ENCODE data around the gene KCNIP4.

The KCNIP4 gene

DNA sequence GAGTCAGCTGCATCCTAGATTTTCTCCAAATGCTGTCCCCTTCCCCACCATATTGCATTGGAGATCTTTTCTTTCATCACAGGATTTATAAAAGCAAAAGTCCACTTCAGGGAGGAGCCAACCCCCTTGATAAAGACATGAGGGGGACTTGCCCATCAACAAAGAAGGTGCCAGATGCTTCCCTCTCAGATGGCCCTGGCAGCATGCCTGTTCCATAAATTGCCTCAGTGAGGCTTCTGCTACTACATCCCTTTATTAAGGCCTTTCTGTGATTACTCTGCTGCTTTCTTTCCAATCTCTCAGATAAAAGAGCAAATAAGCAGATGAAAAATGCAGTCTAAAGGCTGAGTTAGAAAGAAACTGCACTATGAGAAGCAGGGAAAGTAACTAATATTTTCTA is 736.7 kb downstream of the KCNIP4 start:
- no peak overlapping the region for H3K4me3 ChIP-seq (ENCODE audit: low read depth, low read length)
- ChIA-PET CTCF (no interaction called here), POLR2A (no interaction called here)
- no peak for DNase-seq (ENCODE audit: low read depth, low spot score)
- TF ChIP-seq, protein P1, sequence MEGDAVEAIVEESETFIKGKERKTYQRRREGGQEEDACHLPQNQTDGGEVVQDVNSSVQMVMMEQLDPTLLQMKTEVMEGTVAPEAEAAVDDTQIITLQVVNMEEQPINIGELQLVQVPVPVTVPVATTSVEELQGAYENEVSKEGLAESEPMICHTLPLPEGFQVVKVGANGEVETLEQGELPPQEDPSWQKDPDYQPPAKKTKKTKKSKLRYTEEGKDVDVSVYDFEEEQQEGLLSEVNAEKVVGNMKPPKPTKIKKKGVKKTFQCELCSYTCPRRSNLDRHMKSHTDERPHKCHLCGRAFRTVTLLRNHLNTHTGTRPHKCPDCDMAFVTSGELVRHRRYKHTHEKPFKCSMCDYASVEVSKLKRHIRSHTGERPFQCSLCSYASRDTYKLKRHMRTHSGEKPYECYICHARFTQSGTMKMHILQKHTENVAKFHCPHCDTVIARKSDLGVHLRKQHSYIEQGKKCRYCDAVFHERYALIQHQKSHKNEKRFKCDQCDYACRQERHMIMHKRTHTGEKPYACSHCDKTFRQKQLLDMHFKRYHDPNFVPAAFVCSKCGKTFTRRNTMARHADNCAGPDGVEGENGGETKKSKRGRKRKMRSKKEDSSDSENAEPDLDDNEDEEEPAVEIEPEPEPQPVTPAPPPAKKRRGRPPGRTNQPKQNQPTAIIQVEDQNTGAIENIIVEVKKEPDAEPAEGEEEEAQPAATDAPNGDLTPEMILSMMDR (IDR thresholded peaks at IDR 0.05; ENCODE audit: insufficient read depth, low read length, missing control alignments), result no peak

DNA sequence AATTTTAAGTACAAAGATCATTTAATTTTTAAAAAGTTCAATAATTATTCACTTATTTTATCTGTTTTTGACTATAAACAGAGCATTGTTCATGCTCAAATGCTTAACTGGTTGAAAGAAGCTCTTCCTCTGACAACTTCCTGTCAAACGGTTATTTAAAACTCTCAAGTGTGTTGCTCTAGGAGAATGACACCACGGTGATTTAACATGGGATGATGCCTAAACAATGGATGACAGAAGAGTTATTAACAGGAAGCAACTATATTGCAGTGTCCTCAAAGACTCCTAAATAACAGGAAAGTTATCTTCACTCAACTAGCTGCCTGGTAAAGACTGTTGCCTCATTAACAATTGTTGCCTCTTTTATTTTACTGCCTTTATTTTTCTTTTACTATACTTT is 738.7 kb downstream of the KCNIP4 start:
- POLR2A ChIA-PET, result no interaction called here
- TF ChIP-seq, protein P1 (IDR thresholded peaks at IDR 0.05; ENCODE audit: insufficient read depth, low read length, missing control alignments), result no peak
- no peak overlapping the region for H3K4me3 ChIP-seq (ENCODE audit: low read depth, low read length)
- CTCF ChIA-PET, result no interaction called here
- no peak for DNase-seq (ENCODE audit: low read depth, low spot score)

DNA sequence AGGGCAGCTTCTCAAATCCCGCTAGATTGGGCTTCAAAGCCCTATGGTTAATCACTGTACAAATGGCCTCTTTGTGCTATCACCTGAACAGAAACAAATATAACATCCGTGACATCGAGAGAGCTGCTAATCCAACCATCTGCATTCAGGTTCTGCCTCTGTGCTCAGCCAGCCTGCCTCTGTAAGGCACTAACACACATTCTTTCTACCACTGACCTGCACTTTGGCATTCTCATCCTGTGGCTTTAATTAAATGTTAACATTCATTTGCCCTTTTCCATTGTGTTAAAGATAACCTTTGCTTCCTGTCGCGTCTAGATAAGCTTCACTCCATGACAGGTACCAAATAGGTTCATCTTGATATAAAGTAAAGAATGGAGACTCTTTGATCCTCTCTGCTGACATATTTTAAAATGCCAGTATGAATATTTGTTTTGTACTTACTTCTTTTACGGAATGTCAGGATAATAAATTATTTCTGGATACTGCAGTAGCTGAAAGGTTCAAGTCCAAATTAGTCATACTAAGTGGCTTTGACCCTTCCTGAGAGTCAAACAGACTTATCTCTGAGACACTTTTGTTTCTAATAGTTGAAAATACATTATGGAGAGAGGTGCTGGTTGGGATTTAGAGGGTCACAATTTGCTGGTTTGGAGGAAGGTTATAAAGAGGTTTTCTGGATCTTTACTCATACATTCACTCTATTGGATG is 742.6 kb downstream of the KCNIP4 start:
- ChIA-PET CTCF (no interaction called here), POLR2A (no interaction called here)
- H3K4me3 ChIP-seq (ENCODE audit: low read depth, low read length), result no peak overlapping the region
- TF ChIP-seq, protein P1 (IDR thresholded peaks at IDR 0.05; ENCODE audit: insufficient read depth, low read length, missing control alignments), result no peak
- DNase-seq (ENCODE audit: low read depth, low spot score), result no peak

DNA sequence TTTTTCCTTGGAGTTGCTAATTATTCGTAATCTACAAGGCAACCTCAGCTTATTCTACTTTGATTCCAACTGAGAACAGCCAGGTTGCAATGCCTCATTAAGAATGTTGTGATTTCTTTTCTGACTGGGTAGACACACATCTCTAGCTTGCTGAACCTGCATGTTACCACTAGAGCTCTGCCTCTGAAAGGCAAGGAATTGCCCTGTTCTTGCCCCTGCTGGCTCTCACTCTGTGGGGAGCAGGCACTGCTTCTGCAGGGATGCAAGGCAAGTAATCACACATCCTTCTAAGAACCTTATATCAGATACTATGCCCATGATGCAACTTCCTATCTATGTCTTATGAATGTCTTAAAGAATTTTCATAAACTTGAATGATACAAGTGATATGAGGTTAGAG is 745.2 kb downstream of the KCNIP4 start:
- no peak for DNase-seq (ENCODE audit: low read depth, low spot score)
- CTCF ChIA-PET, result no interaction called here
- H3K4me3 ChIP-seq (ENCODE audit: low read depth, low read length), result no peak overlapping the region
- POLR2A ChIA-PET, result no interaction called here
- TF ChIP-seq, protein P1 (IDR thresholded peaks at IDR 0.05; ENCODE audit: insufficient read depth, low read length, missing control alignments), result no peak

DNA sequence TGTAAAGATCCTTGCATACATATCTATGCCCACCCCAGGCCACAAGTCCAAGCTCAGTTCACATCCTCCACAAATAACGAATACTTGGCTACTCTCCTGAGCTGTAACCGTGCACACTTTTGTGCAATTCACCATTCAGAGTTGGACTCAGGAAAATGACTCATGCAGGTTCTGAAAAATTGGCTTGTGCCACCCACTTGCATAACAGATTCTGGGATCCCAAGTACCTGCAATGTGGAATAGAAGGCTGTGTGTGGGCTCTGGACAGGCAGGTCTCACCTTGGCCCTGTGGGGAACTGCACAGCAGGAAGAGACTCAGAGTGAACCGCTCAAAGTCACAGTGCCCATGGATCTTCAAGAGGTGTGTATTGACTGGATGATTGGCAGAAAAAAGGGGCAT is 745.6 kb downstream of the KCNIP4 start:
- ChIA-PET CTCF (no interaction called here), POLR2A (no interaction called here)
- H3K4me3 ChIP-seq (ENCODE audit: low read depth, low read length), result no peak overlapping the region
- TF ChIP-seq, protein P1 (IDR thresholded peaks at IDR 0.05; ENCODE audit: insufficient read depth, low read length, missing control alignments), result no peak
- no peak for DNase-seq (ENCODE audit: low read depth, low spot score)

DNA sequence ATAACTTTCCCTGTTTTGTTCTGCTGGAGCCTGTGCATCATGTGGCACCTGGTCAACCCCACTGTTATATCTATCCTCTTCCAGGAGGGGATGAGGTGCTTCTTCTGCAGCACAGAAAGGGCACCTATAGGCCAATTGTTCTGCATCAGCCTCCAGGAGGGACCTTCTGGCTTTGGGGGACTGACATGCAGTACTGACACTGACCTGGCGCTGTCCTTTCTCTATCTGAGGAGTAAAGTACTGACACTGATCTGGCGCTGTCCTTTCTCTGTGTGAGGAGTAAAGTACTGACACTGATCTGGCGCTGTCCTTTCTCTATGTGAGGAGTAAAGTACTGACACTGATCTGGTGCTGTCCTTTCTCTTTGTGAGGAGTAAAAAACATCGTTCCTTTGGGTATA is 749.9 kb downstream of the KCNIP4 start:
- H3K4me3 ChIP-seq (ENCODE audit: low read depth, low read length), result no peak overlapping the region
- POLR2A ChIA-PET, result no interaction called here
- CTCF ChIA-PET, result no interaction called here
- TF ChIP-seq, protein P1 (IDR thresholded peaks at IDR 0.05; ENCODE audit: insufficient read depth, low read length, missing control alignments), result no peak
- DNase-seq (ENCODE audit: low read depth, low spot score), result no peak
